GM12892 (cell line): Measurements from ENCODE around the gene AP1G2.

Experiments
- DNase-seq: peaks from one replicate; pipeline ENCODE4 v3.0.0; 2011; ENCODE audit not compliant: insufficient read length
- FAIRE-seq: peaks from 2 replicates; lab custom pipeline; 2011; peaks lifted over from hg19 to GRCh38; lab: Jason Lieb, UNC
- POLR2A ChIP-seq: IDR thresholded peaks from 2 replicates; pipeline ENCODE4 v1.6.1; 2011; ENCODE audit warnings: low read depth, low read length, control low read depth
- POLR2AphosphoS5 ChIP-seq: IDR thresholded peaks from 2 replicates; pipeline ENCODE4 v1.6.1; 2011; ENCODE audit warnings: low read depth, low read length, control low read depth
- TAF1 ChIP-seq: IDR thresholded peaks from 2 replicates; pipeline ENCODE4 v1.6.1; 2011; ENCODE audit warnings: low read depth, mild to moderate bottlenecking, control low read depth, low read length, borderline replicate concordance

AP1G2 gene

DNA sequence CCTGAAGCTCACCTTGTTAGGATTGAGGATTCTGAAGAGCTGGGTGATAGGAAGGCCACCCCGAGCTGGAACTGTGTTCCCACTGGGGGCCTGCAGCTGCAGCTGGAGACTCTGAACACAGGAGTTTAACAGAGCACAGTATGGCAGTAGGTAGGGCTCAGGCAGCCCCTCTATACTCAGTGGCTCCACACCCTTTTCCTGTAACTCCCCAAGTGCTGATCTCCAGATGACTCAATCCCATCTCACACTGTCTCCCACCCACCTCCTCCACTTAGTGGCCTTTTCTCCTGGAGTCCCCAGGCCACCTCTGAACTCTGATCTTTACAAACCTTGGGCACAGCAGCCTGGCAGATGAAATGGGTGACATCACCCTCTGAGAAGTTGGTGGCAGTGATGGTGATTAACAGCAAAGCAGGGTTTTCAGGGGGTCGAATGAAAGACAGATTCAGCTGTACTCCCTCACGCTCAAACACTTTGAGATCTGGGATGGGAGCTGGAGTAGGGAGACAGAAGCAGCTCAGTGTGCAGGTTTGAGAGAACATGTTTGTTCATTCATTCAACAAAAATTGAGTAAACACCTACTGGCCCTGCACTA is 7.6 kb downstream of the AP1G2 start:
- FAIRE-seq (no peak), DNase-seq (no peak)
- TF ChIP-seq POLR2AphosphoS5 (no peak), POLR2A (peak; percentile 6; the same call in 1 of the 2 replicates)

DNA sequence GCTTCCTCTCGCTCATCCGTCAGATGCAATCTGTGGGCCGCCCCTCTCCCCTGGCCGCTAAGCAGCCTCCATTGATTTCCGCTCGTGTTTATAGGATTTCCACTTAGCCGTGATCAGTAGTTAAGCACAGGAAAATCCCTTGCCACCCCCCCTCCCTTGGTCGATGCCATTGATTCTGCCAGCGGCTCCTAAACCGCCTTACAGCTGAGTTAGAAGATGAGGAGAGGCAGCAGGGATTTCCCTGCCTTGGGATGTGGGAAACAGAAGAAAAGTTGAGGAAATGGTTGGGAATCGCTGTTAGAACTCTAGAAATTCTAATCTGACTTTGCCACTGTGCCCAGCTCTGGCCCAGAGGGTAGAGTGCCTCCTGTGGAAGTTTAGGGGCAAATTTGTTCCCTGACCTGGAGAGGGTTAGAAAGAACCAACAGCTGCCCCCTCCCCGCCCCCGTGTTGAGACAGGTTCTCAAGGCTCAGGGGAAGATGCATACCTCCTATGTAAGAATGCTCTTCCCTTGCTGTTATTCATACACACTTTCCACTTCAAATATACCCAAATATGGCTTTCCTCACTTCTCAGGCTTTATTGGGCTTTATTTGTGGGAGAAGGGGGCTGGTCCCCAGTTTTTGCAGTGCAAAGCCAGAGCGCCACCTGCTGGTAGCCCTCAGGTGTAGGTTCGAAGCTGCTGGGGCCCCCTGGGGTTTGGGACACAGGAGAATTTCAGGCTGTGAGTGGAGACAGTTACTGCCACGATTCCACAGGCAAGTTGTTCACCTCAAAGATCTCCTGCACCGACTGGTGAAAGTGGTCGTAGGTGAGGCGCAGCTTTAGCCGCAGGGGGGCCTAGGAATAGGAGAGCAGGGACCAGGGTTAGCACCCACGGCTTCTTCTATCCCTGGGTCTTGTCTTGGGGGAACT is 8.3 kb downstream of the AP1G2 start:
- TF ChIP-seq TAF1 (no peak), POLR2AphosphoS5 (0 out of 2 replicates have a peak, but pooled peaks have one; percentile 16)
- DNase-seq (no peak), FAIRE-seq (no peak)

DNA sequence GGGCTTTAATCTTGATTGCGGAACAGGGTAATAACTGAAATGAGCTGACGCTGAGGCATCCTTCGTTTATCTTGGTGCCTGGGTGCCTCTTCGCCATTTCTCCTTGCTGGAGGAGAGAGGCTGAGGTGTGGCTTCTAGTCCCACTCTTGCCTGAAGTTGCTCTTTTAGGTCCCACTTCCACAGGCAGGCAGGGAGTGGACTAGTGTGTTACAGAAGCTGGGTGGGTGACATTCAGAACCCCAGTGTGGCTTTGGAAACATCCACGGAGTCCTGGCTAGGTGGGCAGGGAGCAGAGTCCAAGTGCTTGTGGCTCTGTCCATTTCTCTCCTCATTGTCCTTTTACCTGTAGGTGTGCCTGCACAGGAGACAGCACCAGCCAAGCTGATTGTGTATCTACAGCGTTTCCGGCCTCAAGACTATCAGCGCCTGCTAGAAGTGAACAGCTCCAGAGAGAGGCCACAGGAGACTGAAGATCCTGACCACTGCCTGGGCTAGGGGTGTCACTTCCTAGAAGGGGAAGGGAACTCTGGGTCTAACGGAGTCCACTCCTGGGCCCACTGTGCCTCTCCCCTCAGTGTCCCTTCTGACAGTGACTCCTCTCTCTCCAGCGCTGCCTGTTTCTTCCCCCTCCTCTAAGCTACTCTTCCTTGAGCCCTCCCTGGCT is 9.1 kb downstream of the AP1G2 start:
- FAIRE-seq (no peak), DNase-seq (no peak)
- TF ChIP-seq TAF1 (no peak), POLR2AphosphoS5 (no peak), POLR2A (no peak)

DNA sequence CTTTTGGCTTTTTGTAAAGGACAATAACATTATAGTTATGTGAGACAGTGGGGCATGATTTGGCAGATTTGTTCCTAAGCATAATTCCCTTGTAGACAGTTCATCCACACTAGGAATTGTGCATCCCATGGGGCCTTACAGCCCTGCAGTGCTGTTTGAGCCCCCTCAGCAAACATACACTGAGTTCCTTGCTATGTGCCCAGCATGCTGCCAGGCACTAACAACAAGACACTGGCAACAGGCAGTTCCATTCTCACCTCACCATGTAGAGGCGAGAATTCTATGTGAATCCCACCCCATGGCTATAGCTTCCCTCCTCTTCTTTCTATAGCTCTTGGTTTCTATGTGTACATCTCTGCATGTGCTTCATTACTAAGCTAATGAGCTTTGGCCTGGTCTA is 9.6 kb downstream of the AP1G2 start:
- FAIRE-seq, result no peak
- TF ChIP-seq POLR2A (no peak), POLR2AphosphoS5 (no peak), TAF1 (no peak)
- no peak for DNase-seq

DNA sequence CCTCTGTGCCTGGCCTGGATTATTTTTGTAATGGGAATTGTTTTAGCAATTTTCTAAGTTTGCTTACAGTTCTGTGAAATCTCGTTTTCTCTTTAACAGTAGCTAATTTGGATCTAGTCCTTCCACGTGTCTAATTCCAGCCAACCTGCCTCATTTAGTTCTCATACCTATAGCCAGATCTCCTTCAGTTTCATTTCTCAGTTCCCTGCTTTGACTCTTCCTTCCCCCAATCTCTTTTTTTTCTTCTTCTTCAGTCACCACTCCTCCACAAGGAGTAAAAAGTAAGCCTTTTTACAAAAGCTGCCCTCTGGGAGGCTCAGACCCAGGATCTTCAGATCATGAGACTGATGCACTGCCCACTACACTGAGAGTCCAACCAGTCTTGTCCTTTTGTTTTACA is 10.1 kb downstream of the AP1G2 start:
- no peak for DNase-seq
- FAIRE-seq, result no peak
- no peak for TF ChIP-seq POLR2AphosphoS5
- 0 out of 2 replicates have a peak, but pooled peaks have one; percentile 1 for TF ChIP-seq POLR2A

- FAIRE-seq, result no peak
- no peak; the same call in 1 of the 2 replicates for TF ChIP-seq POLR2A
- peak; percentile 55; the same call in 1 of the 2 replicates for TF ChIP-seq POLR2AphosphoS5
- no peak for DNase-seq
These were observed 10.7 kb downstream of the AP1G2 start for GRCh38 chr14:23556700-23557440.

- FAIRE-seq (peak; percentile 94), DNase-seq (peak; percentile 97)
These were observed 11.5 kb downstream of the AP1G2 start, which contains the start of gene THTPA for GRCh38 chr14:23555882-23556699. THTPA (plus strand) TSS chr14:23556271; CDS start chr14:23556758, 487 bp downstream.

GRCh38 chr14:23555533-23555881 is 12.1 kb downstream of the AP1G2 start:
- no peak for FAIRE-seq
- DNase-seq, result no peak
- TF ChIP-seq TAF1 (no peak), POLR2A (no peak), POLR2AphosphoS5 (no peak)

More at GRCh38 chr14:23555882-23556699, 11.5 kb downstream of the AP1G2 start, which contains the start of gene THTPA:
- TF ChIP-seq POLR2A (peak; percentile 86), TAF1 (peak; percentile 68; the same call in 1 of the 2 replicates), POLR2AphosphoS5 (peak; percentile 83)

DNA sequence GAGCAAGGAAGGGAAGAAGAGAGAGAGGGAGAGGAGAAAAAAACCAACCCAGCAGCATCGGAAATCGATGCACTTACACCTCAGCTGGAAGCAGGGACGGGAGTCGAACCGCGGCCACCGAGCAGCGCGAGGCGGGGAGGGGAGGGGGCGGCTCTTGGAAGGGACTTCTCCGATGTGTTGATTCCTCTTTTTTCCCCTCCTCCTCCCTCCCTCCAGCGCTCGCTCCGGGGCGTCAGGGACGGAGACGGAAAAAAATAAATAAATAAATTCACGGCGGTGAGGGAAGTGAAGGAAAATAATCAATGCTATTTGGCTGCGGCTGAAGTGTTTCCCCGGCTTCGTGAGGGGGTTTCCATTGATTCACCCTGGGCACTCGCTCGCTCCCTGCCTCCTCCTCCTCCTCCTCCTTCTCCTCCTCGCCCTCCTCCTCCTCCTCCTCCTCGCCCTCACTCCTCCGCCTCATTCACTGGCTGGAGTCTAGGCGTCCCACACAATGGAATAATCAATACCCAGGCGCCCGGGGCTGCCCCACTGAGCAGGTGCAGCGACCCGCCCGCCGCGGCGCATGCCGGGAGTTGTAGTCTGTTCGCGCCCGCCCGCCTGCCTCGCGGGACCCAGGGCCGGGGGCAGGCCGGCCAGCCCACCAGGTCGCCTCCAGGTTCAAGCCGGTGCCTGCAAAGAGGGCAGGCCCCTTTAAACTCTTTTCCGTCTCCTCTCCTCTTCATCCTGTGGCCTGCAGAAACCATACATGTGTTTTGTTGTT is 16.1 kb downstream of the AP1G2 start, which contains the start of gene ZFHX2:
TSS of gene ZFHX2 (minus strand) at position 500 of the 763 bp plus-strand sequence. CDS start 16,440 bp downstream, outside the sequence.
- TF ChIP-seq POLR2A (peak; percentile 37; the same call in 1 of the 2 replicates), TAF1 (no peak)
- DNase-seq (peak; percentile 89), FAIRE-seq (peak; percentile 70)
